HepG2 (cell line): Measurements from ENCODE around the gene TBKBP1. TPM values are rescaled to one million over a fixed set of nuclear protein-coding genes. Genes with fewer than 3 reads are reported as not detected.

ENCODE experiments used
- ATAC-seq: fragments of 200-7000 bp; cut with Tn5 transposase; 3 replicates; pipeline ENCODE4 v1.9.1; 2020; ENCODE audit warnings: mild to moderate bottlenecking, moderate library complexity
- BruUV-seq: library from RNA; stranded (reverse); fragments of 400-500 nt; replicated peaks from 2 replicates; lab custom pipeline; 2021; lab: Mats Ljungman, UMichigan
- CTCF ChIA-PET: fragments of 300-600 bp; formaldehyde crosslinking; extraction: SDS; loops from one replicate; lab custom pipeline; 2021; ENCODE audit warnings: low total read pairs, inconsistent platforms, low intra/inter-chr PET ratio; lab: Yijun Ruan, JAX
- POLR2A ChIA-PET: fragments of 350-600 bp; sonication (Branson Sonifier 250); formaldehyde crosslinking; loops from one replicate; lab custom pipeline; 2020; ENCODE audit warnings: antibody characterized with exemption, inconsistent platforms; lab: Yijun Ruan, JAX
- DNase-seq: peaks from one replicate; pipeline ENCODE4 v3.0.0-alpha.2; 2015; ENCODE audit warnings: low spot score
- FAIRE-seq: peaks from 3 replicates; lab custom pipeline; 2011; peaks lifted over from hg19 to GRCh38; lab: Jason Lieb, UNC
- H2AFZ ChIP-seq: one replicate; pipeline ENCODE4 v1.6.1; 2011; ENCODE audit warnings: low read length, inconsistent platforms
- H3K27ac ChIP-seq: fragments of 300-600 bp; 3 replicates; pipeline ENCODE4 v1.8.0; 2011; ENCODE audit warnings: mixed run types, mild to moderate bottlenecking, mixed read lengths, low read length, inconsistent platforms; ENCODE audit not compliant: insufficient read depth; ENCODE audit errors: extremely low read length
- H3K27me3 ChIP-seq, 2 experiments: fragments of 200-600 bp in 1 of 2; 2 replicates in 1 of 2; 3 replicates in 1 of 2; pipeline versions ENCODE4 v1.6.0 to v1.8.0; 2011; ENCODE audit warnings: low read length in 2 of 2, mild to moderate bottlenecking in 2 of 2, moderate library complexity in 2 of 2, inconsistent platforms in 1 of 2; ENCODE audit not compliant: insufficient read depth in 2 of 2, control insufficient read depth in 1 of 2
- H3K36me3 ChIP-seq, 2 experiments: fragments of 200-600 bp in 1 of 2; replicated peaks in 1 of 2; 2 replicates in 1 of 2; 3 replicates in 1 of 2; pipeline versions ENCODE4 v1.5.1 to v1.8.0; 2011; ENCODE audit warnings: low read length in 2 of 2, inconsistent platforms in 1 of 2; ENCODE audit not compliant: insufficient read depth in 2 of 2, control insufficient read depth in 1 of 2
- H3K4me1 ChIP-seq: 2 replicates; pipeline ENCODE4 v1.5.1; 2012; ENCODE audit warnings: low read length, inconsistent platforms; ENCODE audit not compliant: insufficient read depth
- H3K4me2 ChIP-seq: 2 replicates; pipeline ENCODE4 v1.6.0; 2011; ENCODE audit warnings: low read depth, low read length, inconsistent platforms
- H3K4me3 ChIP-seq, 3 experiments: fragments of 200-600 bp in 1 of 3; sonication (generic), shearing (Covaris generic) in 1 of 3; replicated peaks in 1 of 3; 2 replicates each; pipeline ENCODE4 v1.5.1; 2011 to 2016; ENCODE audit warnings: low read length in 3 of 3, inconsistent platforms in 2 of 3, low read depth in 2 of 3, mild to moderate bottlenecking in 2 of 3, control low read depth in 1 of 3, mixed read lengths in 1 of 3; ENCODE audit not compliant: insufficient read depth in 1 of 3
- H3K79me2 ChIP-seq: one replicate; pipeline ENCODE4 v1.6.1; 2011; ENCODE audit warnings: low read length, inconsistent platforms; ENCODE audit not compliant: insufficient read depth
- H3K9ac ChIP-seq: 2 replicates; pipeline ENCODE4 v1.6.0; 2011; ENCODE audit warnings: mild to moderate bottlenecking, low read depth, low read length, inconsistent platforms; ENCODE audit not compliant: insufficient read depth
- H3K9me3 ChIP-seq: 2 replicates; pipeline ENCODE4 v1.5.1; 2012; ENCODE audit warnings: mild to moderate bottlenecking, low read length
- H4K20me1 ChIP-seq: 2 replicates; pipeline ENCODE4 v1.6.0; 2011; ENCODE audit warnings: inconsistent platforms, mild to moderate bottlenecking, low read length, moderate library complexity; ENCODE audit not compliant: insufficient read depth
- ATF4 ChIP-seq, 2 experiments: fragments of 450-650 bp in 1 of 2; sonication (generic) in 1 of 2; formaldehyde crosslinking; IDR thresholded peaks; 2 replicates each; pipeline versions ENCODE4 v1.5.0 to v1.8.0; 2020 to 2022; ENCODE audit warnings: mild to moderate bottlenecking in 1 of 2, missing genetic modification reagents in 1 of 2
- ATF7 ChIP-seq, 2 experiments: fragments of 450-650 bp in 1 of 2; sonication (generic) in 1 of 2; formaldehyde crosslinking in 1 of 2; IDR thresholded peaks; 2 replicates each; pipeline versions ENCODE4 v1.4.0 to v1.6.1; 2016 to 2020; ENCODE audit warnings: antibody characterized with exemption in 1 of 2, mild to moderate bottlenecking in 1 of 2, missing genetic modification reagents in 1 of 2
- BHLHE40 ChIP-seq: IDR thresholded peaks from 2 replicates; pipeline ENCODE4 v1.6.1; 2011; ENCODE audit warnings: low read length, improper control_type of control experiment
- ERF ChIP-seq: IDR thresholded peaks from 2 replicates; pipeline ENCODE4 v1.6.1; 2018; ENCODE audit warnings: missing biosample characterization, missing genetic modification reagents
- WGBS: methylation state at CpG from one replicate; pipeline ENCODE4 v1.1.6; 2017; ENCODE audit warnings: low lambda C conversion rate; 5-methylcytosine and 5-hydroxymethylcytosine counted together
- in situ Hi-C: cut with HindIII; loops from 2 replicates; pipeline ENCODE4 v1.10.0; 2017; ENCODE audit warnings: low pct_unique_long_range_greater_than_20kb; ENCODE audit not compliant: extremely low pct_ligation_motif_present
- intact Hi-C: fragments of 100-400 bp; cut with micrococcal nuclease; formaldehyde crosslinking; loops from one replicate; pipeline ENCODE4 v1.10.0; 2022; ENCODE audit not compliant: unreplicated experiment
- polyA plus RNA-seq, 8 experiments: library from polyadenylated mRNA; depleted of rRNA in 3 of 8; stranded (reverse) in 7 of 8; unstranded in 1 of 8; fragments of >200 nt; fragmentation: Illumina TruSeq in 4 of 8; extraction: Trizol in 4 of 8; gene quantifications; 2 replicates each; pipeline versions ENCODE4 v1.2.1 to v1.2.3, GENCODE V29; 2011 to 2016; ENCODE audit warnings: low read depth in 4 of 8, missing spikeins in 1 of 8, mixed read lengths in 1 of 8; ENCODE audit not compliant: insufficient read depth in 1 of 8
- total RNA-seq, 5 experiments: library from RNA; depleted of rRNA; stranded (reverse); fragments of >200 nt; fragmentation: Illumina TruSeq; extraction: Trizol; gene quantifications; 2 replicates each; pipeline ENCODE4 v1.2.3, GENCODE V29; 2016; ENCODE audit warnings: low read depth in 1 of 5
- TF ChIP-seq, protein P1 (sequence below), 2 experiments: IDR thresholded peaks; 2 replicates each; pipeline ENCODE4 v1.6.1; 2011 to 2012; ENCODE audit warnings: low read length in 2 of 2, borderline replicate concordance in 1 of 2, low read depth in 1 of 2, mild to moderate bottlenecking in 1 of 2, moderate library complexity in 1 of 2

Gene TBKBP1
- total and polyA plus RNA-seq, 2 of the 13 experiments (the other 11 are each of a cell fraction or from before 2014, with no cell fraction given) = 2.6 to 7.0 TPM

DNA sequence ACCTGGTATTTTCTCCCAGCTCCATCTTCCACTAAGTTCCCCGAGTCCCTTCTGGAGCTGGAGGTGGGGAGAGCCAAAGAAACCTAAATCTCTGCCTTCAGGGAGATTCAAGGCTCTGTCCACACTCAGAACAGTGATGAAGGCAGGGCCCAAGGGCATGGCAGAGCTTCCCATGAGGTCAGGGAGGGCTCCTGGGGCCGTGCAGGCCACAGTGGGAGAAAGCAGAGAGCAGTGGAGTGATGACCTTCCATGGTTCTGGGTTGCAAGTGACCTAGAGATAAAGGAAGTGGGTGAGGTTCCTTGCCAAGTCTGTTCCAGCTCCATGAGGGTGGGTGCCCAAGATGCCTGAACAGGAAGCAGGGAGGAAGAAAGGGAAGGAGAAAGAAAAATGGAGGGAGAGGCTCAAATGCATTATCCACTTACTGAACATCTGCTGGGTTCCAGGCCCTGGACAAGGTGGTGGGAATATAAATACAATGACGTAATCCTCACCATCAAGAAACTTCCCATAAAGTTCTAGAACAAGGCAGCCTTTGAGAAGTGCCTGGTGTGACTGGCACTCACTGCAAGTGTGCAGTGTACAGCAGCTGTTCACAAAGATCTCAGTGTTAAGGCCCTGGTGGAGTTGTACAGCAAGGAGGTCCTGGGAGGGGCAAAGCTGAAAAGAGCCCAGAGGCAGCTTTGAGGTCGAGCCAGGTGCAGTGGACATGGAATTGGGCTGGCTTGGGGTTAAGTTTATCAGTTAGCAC is 13.3 kb downstream of the TBKBP1 start:
- peak; percentile 15; the same call in 1 of the 3 replicates for ATAC-seq
- peak; percentile 32 for DNase-seq
- no peaks in the 10 kb centered on the region for H3K36me3 ChIP-seq
- no peak overlapping the region for H3K9ac ChIP-seq
- H3K4me3 ChIP-seq = no peak overlapping the region
- H3K4me2 ChIP-seq = no peak overlapping the region
- 0 out of 2 replicates have a peak, but pooled peaks have one; percentile 12 for TF ChIP-seq BHLHE40
- TF ChIP-seq ATF4 (CRISPR knock-in tag; IDR thresholded peaks at IDR 0.05) = no peak
- TF ChIP-seq ATF7 (IDR thresholded peaks at IDR 0.05) = peak; percentile 96
- TF ChIP-seq ATF7 (CRISPR knock-in tag; IDR thresholded peaks at IDR 0.05) = no peak
- H4K20me1 ChIP-seq = no peaks in the 10 kb centered on the region
- no peaks in the 10 kb centered on the region for H3K79me2 ChIP-seq
- H3K4me1 ChIP-seq = peaks cover 7% of the 10 kb centered on the region
- no peak for FAIRE-seq
- H2AFZ ChIP-seq = no peak overlapping the region
- in situ Hi-C loops (no loop called here), intact Hi-C loops (no loop called here)
- WGBS = 39% methylated on average over 4 of the region's 4 CpGs
- H3K9me3 ChIP-seq = no peaks in the 10 kb centered on the region
- no peaks in the 10 kb centered on the region for H3K27me3 ChIP-seq
- POLR2A ChIA-PET = no interaction called here
- H3K27ac ChIP-seq = no peak overlapping the region
- CTCF ChIA-PET = no interaction called here
- BruUV-seq = no TSS peak

GRCh38 chr17:47707884-47708283 is 13.9 kb downstream of the TBKBP1 start:
- no TSS peak for BruUV-seq
- no peak overlapping the region for H3K9ac ChIP-seq

More at GRCh38 chr17:47707884-47708283, 13.9 kb downstream of the TBKBP1 start:
- H4K20me1 ChIP-seq = no peaks in the 10 kb centered on the region
- H3K4me3 ChIP-seq = no peak overlapping the region
- in situ Hi-C loops = no loop called here
- ChIA-PET CTCF (no interaction called here), POLR2A (no interaction called here)
- no peak overlapping the region for H2AFZ ChIP-seq
- FAIRE-seq (no peak), ATAC-seq (no peak), DNase-seq (no peak)
- H3K79me2 ChIP-seq = no peaks in the 10 kb centered on the region
- H3K27me3 ChIP-seq = no peaks in the 10 kb centered on the region
- H3K4me2 ChIP-seq = no peak overlapping the region
- no peak overlapping the region for H3K27ac ChIP-seq
- intact Hi-C loops = no loop called here
- H3K36me3 ChIP-seq = no peaks in the 10 kb centered on the region
- TF ChIP-seq ERF = no peak
- TF ChIP-seq, protein P1, sequence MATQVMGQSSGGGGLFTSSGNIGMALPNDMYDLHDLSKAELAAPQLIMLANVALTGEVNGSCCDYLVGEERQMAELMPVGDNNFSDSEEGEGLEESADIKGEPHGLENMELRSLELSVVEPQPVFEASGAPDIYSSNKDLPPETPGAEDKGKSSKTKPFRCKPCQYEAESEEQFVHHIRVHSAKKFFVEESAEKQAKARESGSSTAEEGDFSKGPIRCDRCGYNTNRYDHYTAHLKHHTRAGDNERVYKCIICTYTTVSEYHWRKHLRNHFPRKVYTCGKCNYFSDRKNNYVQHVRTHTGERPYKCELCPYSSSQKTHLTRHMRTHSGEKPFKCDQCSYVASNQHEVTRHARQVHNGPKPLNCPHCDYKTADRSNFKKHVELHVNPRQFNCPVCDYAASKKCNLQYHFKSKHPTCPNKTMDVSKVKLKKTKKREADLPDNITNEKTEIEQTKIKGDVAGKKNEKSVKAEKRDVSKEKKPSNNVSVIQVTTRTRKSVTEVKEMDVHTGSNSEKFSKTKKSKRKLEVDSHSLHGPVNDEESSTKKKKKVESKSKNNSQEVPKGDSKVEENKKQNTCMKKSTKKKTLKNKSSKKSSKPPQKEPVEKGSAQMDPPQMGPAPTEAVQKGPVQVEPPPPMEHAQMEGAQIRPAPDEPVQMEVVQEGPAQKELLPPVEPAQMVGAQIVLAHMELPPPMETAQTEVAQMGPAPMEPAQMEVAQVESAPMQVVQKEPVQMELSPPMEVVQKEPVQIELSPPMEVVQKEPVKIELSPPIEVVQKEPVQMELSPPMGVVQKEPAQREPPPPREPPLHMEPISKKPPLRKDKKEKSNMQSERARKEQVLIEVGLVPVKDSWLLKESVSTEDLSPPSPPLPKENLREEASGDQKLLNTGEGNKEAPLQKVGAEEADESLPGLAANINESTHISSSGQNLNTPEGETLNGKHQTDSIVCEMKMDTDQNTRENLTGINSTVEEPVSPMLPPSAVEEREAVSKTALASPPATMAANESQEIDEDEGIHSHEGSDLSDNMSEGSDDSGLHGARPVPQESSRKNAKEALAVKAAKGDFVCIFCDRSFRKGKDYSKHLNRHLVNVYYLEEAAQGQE (IDR thresholded peaks at IDR 0.05; ENCODE audit: borderline replicate concordance in 1 of 2, low read depth in 1 of 2, low read length in 2 of 2) = peak in 1 of 2 experiments; percentile 50; a peak in 1 of 4 replicates
- no peaks in the 10 kb centered on the region for H3K9me3 ChIP-seq
- 64% methylated on average over 3 of the region's 3 CpGs for WGBS
- peaks cover 14% of the 10 kb centered on the region for H3K4me1 ChIP-seq
